GM19043 (cell line): ENCODE data around the gene TMEM18.

Source experiments
- ATAC-seq: cut with Tn5 transposase; IDR thresholded peaks from one replicate; pipeline ENCODE4 v1.9.1; 2021; ENCODE audit warnings: low read depth; ENCODE audit not compliant: unreplicated experiment

Gene TMEM18

DNA sequence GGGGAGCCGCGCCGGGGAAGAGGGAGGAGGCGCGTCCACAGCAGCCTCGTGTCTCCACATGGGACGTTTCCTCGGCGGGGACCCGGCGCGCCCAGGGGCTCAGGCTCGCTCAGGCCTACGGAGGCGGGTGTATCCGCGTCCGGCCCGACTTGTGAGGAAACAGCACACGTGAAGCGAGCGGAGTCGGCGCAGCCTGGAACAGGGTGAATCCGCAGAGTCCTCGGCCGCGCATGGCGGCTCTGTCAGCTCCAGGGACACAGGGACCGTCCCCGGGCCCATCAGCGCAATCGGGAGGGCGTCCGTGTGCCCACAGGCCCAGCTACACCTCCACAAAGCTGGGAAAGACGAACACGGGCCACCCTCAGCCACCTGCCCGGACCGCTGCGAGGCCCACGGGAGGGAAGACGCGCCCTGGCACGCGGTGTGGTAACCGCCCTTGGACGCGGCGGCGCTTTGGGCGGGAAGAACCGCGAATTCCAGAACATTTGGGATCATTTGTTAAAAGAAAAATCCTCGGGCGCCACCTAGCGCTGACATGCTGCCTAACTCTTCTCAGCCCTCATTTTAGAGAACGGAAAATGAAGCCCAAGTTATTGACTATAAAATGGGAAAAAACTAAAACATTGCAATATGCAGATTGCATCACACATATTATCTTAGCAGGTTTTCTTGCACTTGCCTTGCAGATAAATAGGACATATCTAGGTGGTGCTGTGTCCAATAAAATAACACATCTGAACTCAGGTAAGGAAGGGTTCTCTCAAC is 40.4 kb downstream of the TMEM18 start:
- ATAC-seq = peak; percentile 55

GRCh38 chr2:635687-636621 is 41.3 kb downstream of the TMEM18 start:
- ATAC-seq = no peak

- no peak for ATAC-seq
Measured at GRCh38 chr2:634636-635388, 42.4 kb downstream of the TMEM18 start.

DNA sequence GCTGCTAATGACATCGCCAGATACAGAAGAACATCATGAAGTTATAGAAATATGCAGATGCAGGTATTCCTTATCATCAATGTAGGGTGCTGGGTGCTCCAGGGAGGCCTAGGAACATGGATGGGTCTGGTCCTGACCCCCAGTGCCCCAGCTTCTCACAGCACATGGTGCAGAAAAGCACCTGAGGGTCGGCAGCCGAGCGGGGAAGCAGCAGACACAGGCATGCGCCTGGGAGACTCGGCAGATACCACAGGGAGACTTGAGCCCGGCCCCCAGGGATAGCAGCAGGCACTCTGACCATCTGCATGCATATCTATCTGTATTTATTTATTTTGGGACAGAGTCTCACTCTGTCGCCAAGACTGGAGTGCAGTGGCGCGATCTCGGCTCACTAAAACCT is 43.2 kb downstream of the TMEM18 start:
- no peak for ATAC-seq

GRCh38 chr2:633371-633770 is 43.8 kb downstream of the TMEM18 start:
- ATAC-seq = no peak

DNA sequence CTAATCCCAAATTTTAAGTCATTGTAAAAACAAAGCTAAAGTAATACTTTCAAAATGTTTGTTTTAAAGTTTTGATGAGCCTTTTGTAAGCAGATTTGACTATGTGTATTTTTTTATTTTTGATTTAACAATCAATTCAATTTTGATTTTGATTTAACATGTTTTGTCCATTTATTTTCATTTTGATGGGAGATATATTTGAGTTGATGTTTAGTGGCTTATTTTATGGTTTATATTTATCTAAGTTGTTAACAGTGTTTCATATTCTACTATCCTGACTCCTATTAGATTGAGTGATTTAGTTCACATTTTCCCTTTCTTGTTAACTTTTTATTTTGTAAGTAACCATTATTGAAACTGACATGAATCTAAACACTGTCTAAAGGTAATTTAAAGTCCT is 44.7 kb downstream of the TMEM18 start:
- no peak for ATAC-seq

DNA sequence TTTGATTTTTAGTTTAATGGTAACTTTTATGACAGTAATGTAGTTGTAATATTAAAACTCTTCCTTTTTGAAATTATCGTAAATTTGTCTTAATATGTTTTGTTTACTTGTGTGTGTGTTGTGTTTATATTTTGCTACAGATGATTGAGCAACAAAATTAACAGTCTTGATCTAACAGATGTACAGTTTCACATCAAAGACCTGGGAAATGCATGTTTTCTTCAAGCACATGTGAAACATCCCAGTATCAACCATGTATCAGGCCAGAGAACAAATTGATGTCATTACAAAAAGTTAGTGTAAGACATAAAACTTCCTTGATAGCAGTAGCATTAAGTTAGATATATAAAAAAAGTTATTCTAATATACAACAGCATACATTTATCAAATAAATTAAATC is 45.5 kb downstream of the TMEM18 start:
- no peak for ATAC-seq

DNA sequence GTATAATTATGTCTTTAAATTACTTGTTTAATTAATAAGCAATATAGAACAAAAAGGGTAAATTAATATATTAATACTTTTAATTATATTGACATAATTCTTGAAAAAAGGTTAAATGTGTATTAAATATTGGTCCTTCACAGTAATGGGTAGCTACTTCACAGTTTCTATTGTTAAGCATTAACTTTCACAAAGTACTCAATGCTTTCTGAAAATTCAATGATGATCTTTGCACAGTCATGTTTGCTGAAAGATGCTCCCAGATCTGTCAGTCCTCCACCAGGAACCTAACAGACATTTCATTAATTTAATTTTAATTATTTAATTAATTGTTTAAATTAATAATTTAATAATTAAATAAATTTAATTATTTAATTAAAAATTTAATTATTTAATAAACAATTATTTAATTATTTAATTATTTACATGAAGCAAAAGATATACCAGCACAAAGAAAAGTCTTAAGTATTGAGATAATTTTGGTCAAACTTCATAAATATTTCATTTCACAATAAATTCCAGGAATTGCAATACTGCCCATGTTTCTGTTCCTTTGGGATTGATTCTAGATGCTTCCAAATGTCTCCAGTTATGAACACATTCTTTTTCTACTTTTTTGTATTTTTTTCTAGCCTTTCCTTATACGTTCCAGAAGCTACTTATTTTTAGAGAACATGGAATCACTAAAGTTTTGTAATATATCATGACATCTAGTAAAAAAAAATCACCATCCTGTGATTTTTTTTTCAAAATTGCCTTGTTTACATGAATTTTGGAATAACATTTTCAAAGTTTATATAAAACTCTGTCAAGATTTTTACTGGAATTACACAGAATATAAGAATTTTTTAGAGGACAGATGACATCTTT is 46.5 kb downstream of the TMEM18 start:
- no peak for ATAC-seq

GRCh38 chr2:629961-630360 is 47.2 kb downstream of the TMEM18 start:
- ATAC-seq = no peak

DNA sequence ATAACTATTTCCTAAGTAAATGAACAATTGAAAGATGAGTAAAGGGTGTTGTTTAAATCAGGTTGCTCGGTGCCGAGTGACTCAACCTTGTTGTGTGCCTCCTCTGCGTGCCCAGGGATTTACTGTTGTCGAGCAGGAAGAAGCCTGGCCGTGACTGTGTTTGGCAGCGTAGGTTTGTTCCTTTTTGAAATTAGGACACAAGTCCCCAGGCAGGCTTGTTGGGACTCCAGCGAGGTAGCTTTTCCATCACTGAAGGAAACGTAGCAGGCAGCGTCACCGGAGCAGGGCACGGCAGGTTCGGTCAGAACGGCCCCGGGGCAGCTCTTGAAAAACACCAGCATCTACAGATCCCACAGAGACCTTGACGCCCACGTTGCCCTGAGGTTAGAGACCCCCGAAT is 48.6 kb downstream of the TMEM18 start:
- ATAC-seq = no peak

DNA sequence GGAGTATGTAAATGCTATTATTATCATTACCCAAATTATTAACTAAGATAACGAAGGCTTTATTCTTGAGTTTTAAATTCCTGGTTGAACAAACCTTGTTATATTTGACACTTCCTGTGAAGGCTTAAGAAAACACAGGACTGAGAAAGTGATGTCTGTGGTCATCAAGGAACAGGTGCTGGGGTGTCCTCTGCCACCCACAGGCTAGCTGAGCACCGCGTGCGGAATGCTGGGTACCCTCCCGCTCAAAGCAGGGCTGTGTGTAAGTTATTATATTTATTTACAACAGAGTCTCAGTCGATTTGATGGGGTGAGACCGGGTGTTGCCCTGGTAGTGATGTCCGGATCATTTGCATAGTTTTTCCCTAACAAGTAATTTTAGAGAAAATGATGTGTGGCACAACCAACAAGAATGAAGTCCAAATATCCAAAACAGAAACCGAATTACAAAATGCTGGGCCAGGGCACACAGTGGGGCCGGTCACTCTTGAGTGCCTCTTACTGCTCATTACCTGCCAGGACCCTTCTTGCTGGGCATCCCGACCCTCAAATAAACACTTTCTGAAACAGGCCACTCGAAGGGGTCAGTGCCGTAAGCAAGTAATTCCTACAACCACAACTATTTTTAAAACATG is 49.2 kb downstream of the TMEM18 start:
- no peak for ATAC-seq

- no peak for ATAC-seq
Measured at GRCh38 chr2:627340-627709, 49.9 kb downstream of the TMEM18 start.

DNA sequence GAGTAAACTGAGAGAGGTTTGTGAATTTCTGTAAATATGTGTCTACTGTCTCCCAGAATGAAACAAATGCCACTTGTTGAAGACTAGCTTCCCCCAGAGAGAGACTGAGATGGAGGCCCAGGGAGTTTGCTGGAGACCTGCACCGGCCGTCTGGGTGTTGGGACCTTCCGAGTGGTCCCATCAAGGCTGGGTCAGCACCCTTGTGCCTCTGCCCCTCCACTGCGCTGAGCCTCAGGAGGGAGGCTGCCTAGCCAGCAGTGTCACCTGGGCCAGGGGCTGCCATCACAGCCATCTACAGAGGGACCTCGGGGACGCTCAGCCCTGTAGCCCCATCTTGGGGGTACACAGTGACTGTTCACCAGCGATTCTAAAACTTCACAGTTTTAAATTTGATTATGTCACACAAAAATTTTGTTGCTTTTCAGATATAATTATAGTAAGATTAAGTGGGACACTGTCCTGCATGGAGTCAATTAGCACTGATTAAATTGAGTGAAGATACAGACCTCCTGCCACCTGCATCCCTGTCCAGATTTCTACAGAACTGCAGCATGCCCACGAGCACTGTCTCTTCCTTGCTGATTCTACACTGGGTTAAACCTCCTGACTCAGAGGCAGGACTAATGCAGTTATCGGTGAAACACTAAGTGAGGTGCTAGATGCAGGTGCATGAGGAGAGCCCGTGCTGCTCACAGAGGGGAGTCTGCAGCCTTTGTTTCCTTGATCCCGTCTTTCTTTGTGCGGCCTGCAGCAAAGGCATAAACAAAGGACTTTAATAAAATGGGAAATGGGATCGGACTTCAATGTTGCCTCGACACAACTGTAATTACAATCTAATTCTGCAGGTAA is 50.5 kb downstream of the TMEM18 start:
- ATAC-seq = no peak

DNA sequence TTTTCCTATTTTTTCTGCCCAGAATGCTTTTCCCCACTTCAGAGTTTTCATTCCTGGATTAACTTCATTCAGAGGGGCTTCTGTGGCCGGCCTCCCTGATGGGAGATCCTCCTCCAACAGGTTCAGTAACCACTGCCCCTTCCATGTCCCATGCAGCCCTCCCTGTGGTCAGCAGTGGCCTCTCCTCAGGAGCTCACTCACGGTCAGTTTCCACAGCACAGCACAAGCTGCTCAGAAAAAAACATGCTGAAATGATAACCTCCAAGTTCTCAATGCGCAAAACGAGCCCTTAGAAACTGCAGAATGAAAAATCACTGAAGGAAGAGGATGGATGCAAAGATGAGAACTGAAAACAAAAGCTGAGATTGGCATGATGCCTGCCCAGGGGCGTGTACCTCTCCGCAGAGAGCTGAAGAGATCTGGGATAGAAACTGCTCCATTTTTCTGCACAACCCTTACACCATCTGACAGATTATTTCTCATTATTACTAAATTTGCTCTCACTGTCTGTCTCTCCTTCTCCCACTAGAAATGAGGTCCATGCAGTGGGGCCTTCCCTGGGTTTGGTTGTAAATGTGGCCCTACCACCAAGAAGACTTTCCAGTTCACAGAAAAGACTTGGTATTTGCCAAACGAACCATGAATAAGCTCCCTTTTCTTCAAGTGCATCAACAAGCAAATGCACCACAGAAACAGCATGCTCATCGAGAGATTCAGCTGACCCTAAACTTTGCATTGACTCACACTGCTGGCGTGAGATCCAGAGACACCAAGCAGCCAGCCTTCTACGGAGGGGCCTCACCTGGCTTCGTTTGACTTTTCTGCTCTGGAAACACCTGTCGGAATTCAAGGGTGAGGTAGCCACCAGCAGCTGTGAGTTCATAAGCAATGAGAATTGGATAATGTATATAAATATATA is 51.5 kb downstream of the TMEM18 start:
- ATAC-seq = no peak

DNA sequence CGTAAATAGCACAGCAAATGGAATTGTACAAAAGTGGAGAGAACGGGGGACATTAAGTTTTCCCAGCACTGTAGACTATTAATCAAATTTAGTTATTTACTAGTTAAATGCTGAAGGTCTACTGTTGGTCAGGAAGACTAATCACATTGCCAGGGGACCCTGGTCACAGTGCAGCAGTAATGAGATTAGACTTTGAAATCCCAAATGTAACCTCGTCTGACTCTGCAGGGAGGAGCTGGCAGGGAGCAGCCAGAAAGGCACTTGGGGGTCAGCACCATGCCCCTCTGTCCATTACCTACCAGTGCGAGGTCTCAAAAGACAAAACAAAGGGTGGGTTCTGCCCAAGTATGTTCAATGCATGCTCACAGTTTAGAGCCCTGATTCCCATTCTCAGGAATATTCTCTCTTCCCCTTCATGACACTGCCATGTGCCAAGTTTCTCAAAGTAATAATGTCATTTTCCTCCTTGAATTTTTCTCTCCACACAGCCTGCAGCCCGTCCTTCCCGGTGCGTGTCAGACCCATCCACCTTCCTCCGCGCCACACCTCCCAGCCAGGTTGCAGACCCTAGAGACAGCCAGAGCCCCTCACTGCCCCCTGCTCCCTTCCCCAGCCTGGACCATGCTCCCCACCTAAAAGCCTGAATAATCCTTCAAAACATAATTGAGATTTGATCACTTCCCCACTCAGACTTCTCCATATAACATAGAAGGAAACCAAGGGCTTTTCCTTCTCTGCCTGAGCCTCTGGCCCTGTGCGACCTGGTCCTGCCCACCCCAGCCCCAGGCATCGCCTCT is 52.5 kb downstream of the TMEM18 start:
- ATAC-seq = no peak

GRCh38 chr2:624096-624495 is 53.1 kb downstream of the TMEM18 start:
- no peak for ATAC-seq
